ENCODE data around the gene HAVCR2. TPM values are rescaled to one million over a fixed set of nuclear protein-coding genes. Genes with fewer than 3 reads are reported as not detected.

Gene HAVCR2
- total RNA-seq: 10 to 100 TPM; 53.7 to 57.3 TPM

DNA sequence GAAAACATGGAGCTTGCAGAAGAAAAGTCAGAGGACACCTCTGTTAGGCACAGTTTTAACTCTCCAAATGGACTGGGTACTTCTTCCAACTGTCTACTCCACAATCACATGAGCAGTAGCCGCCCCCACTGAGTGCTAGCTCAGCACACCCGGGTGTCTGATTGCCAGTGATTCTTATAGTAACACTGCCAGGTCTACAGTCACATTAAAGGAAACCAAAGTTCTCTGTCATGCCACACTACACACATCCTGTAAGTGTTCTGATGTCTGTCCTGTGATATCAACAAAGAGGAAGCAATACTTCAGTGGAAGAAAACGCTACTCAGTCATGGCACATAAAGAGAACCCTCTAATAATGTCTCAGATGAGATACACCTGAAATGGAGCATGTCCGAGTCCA is at the start of gene HAVCR2:
Gene HAVCR2 (minus strand): TSS at position 69 of the 400 bp plus-strand sequence. CDS start 61 bp downstream, at position 8.

DNA sequence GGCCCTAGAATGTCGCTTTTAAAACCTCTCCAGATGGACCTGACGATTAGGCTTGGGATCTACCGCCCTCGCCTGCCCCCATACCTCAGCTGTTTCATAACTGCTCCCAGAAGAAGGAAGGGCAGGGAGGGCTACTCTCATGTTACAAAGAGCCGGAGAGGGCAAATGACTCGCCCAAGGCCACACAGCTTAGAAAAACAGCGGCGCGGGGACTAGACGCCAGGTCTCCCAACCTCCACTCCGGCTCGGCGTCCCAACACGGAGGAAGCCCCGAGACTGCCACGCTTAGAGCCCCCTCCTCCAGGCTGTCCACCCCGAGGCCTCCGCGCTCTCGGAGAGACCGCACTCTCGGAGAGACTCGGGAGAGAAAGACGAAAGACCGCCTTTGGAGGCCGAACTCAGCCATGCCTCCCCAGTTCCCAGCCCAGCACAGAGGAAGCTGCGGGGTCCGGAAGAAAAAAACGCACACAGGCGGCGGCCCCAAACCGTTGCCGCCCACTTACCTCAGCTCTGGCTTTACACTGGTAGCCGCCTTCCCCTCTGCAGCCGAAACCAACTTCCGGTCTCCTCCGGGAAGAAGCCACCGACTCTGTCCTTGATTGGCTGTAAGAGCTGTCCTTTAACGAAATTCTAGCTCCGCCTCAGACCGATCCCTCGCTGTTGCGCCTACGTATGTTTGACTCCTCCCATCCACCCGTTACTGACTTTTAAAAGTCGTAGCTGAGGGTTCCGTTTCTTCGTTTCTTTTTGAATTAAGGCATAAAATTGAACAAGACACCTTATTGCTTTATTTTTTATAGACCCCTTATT is 33.7 kb upstream of the HAVCR2 start, which contains the start of gene MED7:
Gene MED7 (minus strand): TSS at position 549 of the 810 bp plus-strand sequence. CDS start 3,434 bp downstream, outside the sequence.

DNA sequence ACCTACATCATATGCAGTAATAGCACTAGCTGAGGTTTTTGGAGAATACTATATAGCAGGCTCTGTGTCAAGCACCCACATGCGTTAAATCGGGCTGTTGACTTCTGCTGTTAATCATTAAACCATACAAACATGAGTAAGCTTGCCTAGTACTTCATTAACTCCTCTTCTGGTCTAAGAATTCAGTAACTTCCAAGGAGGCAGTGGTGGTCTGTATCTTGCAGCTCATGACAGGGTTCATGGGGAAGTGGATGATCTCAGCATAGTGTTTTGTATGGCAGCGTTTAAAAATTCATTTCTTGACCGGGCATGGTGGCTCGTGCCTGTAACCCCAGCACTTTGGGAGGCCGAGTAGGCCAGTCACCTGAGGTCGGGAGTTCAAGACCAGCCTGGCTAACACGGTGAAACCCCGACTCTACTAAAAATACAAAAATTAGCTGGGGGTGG is 49.7 kb downstream of the HAVCR2 start, which contains the start of gene HAVCR1:
Gene HAVCR1 (minus strand): TSS at position 24 of the 447 bp plus-strand sequence. CDS start 1,173 bp downstream, outside the sequence.

Other genes with a start within 250 kb of the HAVCR2 start
- 1 to 10 TPM; 3.0 to 3.4 TPM for gene TIMD4, start 145.8 kb downstream of the HAVCR2 start, total RNA-seq
- gene HAVCR1, start 49.9 kb downstream of the HAVCR2 start, total RNA-seq: 1 to 10 TPM; 4.3 to 4.7 TPM
- 10 to 100 TPM; 15.2 TPM for gene MED7, start 33.8 kb upstream of the HAVCR2 start, total RNA-seq
- gene GARIN3, start 57.2 kb upstream of the HAVCR2 start, total RNA-seq: under 1 TPM in 1 of 2 experiments, not detected in 1; 0.10 TPM
- 100 to 1,000 TPM; 313 to 324 TPM for gene ITK, start 71.8 kb upstream of the HAVCR2 start, total RNA-seq
- 100 to 1,000 TPM; 595 to 612 TPM for gene CYFIP2, start 157.1 kb upstream of the HAVCR2 start, total RNA-seq

Measured in activated naive CD4-positive, alpha-beta T cell treated with anti-CD3 and anti-CD28 coated beads, Interleukin-2, amount 10 ng/mL, durations not matched to agents 5 hours and 36 hours (primary cell).